Fibroblast of gingiva (primary cell): ENCODE measurements around the gene PDE8A.

Experiments
- DNase-seq: peaks from one replicate; pipeline ENCODE4 v3.0.0-alpha.2; 2011; ENCODE audit warnings: low read depth

The PDE8A gene, protein sequence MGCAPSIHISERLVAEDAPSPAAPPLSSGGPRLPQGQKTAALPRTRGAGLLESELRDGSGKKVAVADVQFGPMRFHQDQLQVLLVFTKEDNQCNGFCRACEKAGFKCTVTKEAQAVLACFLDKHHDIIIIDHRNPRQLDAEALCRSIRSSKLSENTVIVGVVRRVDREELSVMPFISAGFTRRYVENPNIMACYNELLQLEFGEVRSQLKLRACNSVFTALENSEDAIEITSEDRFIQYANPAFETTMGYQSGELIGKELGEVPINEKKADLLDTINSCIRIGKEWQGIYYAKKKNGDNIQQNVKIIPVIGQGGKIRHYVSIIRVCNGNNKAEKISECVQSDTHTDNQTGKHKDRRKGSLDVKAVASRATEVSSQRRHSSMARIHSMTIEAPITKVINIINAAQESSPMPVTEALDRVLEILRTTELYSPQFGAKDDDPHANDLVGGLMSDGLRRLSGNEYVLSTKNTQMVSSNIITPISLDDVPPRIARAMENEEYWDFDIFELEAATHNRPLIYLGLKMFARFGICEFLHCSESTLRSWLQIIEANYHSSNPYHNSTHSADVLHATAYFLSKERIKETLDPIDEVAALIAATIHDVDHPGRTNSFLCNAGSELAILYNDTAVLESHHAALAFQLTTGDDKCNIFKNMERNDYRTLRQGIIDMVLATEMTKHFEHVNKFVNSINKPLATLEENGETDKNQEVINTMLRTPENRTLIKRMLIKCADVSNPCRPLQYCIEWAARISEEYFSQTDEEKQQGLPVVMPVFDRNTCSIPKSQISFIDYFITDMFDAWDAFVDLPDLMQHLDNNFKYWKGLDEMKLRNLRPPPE

DNA sequence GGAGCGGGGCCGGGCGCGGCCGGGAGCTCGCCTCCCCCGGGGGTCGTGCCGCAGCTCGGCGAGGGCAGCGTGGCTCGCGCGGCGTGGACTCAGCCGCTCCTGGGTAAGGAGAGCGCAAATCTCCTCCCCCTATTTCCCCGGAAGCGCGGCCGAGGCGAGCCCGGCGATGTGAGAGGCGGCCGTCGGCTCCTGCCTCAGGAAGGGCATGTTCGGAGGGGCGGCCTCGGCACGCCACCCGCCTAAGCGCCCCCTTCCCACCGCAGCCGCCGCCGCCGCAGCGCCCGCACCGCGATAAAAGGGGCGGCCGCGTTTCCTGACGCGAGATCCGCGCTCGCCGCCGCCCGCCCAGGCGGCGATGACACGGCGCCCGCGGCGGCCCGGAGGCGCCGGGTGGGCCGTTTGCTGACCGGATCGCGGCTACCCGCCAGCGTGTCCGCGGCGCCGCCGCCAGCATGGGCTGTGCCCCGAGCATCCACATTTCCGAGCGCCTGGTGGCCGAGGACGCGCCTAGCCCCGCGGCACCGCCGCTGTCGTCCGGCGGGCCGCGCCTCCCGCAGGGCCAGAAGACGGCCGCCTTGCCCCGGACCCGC is at the start of gene PDE8A:
TSS of gene PDE8A (plus strand) at position 146 of the 590 bp plus-strand sequence. CDS start at position 453, 307 bp downstream.
- DNase-seq: no peak

DNA sequence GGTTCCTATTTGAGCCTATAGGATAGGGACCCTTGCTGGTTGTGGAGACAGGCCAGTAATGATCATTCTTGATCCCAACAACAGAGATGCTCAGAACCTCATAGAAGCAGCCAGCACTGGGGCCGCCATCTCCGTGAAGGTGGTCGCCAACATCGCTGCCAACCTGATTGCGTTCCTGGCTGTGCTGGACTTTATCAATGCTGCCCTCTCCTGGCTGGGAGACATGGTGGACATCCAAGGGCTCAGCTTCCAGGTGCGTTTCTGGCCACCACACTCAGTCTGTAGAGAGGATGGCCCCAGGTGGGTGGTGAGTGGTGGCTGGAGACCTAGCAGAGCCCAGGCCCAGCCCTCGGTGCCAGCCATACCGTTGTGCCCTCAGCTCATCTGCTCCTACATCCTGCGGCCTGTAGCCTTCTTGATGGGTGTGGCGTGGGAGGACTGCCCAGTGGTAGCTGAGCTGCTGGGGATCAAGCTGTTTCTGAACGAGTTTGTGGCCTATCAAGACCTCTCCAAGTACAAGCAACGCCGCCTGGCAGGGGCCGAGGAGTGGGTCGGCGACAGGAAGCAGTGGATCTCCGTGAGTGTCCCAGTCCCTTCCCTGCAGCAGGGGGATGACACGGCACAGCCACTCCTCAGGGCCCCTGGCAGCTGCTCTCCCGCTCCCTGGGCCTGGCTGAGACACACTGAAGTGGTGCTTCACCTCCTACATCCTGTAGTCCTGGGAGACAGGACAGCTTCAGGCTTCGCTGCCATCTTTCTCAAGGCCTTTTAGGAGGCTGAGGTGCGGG is 46.5 kb upstream of the PDE8A start:
- no peak for DNase-seq

DNA sequence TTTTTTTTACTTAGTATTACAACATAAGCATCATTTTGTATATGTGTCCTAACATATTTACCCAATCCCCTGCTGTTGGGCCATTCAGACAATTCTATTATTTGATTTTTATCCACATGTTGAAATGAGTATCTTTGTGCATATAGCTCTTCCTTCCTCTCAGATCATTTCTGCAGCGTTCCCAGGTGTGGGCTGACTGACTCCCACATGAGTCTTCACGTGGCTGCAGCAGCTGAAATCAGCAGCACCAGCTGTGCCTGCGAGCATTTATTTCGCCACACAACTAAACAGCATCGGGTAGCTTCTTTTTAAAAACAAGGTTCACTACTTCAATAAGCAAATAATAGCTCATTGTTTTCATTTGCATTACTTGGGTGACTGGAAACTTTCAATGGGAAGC is 44.5 kb upstream of the PDE8A start:
- no peak for DNase-seq

- DNase-seq: no peak
These were observed 42.9 kb upstream of the PDE8A start for GRCh38 chr15:84938726-84939125.

DNA sequence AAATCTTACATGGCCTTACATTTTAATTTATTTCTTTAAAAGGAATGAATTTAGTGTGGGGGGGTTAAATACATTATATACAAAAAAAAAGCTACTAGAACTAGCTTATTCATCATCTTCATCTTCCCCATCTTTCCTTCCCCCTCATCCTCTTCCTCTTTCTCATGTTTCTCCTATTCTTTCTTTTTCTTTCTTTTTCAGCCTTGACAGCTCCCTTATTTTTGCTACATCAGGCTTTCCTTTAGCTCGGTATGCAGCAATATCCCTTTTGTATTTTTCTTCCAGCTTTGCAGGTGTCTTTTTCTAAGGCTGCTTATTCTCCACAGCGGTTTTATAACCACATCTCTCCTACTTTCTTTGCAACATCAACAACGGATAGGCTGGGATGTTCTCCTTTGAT is 41.3 kb upstream of the PDE8A start:
- no peak for DNase-seq

GRCh38 chr15:84942456-84942855 is 39.2 kb upstream of the PDE8A start:
- DNase-seq: no peak

DNA sequence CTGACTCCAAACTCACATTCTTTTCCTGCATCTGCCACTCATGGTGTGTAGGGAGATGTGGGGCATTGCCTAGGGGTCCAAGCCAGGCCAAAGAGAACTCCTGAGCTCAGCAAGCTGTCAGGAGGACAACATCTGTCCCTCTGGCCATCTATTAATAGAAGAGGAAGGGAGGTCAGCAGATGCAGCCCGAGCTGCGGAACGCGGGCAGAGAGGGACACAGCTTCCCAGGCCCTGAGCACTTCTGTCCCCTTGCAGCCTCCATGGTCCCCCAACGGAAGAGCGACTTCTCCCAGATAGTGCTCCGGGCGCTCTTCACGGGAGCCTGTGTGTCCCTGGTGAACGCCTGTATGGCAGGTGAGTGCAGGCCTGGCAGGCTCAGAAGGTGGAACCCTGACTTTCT is 37.3 kb upstream of the PDE8A start:
- DNase-seq: no peak

DNA sequence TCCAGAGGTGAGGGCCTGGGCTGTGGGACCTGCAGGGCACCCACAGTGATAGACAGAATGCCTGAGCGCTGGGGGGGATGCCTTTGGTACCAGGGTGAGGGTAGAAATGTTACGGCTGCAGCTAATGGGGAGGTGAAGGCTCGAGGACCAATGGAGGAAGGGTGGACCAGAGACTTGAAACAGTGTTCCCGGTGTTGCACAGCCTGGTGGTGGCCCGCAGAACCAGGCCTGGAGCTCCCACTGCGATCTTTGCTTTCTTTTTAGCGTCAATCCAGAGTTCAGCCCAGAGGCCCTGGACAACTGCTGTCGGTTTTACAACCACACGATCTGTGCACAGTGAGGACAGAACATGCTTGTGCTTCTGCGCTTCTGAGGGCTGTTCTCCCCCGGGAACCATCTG is 36.8 kb upstream of the PDE8A start:
- DNase-seq: no peak

- DNase-seq: no peak
These were observed 34.7 kb upstream of the PDE8A start for GRCh38 chr15:84946772-84947489.

DNA sequence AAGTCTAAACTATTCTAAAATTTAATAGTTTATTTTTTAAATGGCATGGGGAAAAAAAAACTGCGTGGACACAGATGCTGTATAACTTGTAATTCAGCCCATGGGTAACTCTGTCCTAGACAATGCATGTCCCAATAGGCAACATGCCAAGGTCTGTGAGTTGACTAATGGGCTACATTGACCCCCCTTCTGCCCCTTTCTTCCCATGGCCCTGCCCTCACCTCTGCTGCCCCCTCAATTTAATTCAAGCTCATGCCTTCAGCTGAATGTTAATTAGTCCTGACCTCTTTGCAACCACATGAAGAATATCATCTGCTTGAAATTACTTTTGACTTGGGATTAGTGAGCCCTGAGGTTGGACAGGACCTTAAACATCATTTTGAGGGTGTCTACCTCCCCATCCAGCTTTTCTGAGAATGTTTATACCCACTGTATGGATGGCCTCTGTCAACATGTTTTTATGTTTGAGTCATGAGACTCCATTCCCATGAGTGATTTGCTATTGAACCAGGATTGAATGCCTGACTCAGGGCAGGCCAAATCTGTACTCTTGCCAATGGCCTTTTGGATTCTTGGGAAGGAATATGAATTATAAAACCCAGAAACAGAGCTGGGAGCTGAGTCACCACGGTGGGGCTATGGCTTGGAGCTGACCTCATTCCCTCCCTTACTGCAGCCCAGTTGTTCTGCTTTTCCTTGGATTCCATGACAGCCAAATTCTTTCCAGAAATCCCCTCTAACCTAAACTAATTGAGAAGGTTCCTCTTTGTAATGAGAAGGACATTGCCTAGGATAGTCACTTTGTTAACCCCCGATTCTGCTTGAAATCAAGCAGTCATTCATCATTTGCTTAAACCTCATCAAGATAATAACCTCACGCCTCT is 33.5 kb upstream of the PDE8A start:
- DNase-seq: peak; percentile 82

DNA sequence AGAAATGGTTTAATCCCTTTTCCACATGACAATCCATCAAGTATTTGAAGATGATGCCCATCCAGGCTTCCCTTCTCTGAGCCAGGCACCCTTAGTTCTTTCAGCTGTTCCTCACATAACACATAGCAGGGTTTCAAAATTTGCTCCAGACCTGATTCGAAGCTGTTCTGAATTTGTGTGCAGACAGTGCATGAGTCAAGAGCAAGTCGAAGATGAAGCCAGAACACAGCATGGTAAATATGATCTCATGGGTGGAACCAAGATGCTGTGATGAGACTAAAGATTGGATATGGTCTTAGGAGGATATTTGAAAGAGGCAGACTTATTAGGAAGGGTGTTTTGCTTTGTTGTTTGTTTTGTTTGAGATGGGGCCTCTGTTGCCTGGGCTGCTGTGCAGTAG is 32.6 kb upstream of the PDE8A start:
- DNase-seq: peak; percentile 72

- DNase-seq: no peak
These were observed 31.6 kb upstream of the PDE8A start for GRCh38 chr15:84949845-84950569.

DNA sequence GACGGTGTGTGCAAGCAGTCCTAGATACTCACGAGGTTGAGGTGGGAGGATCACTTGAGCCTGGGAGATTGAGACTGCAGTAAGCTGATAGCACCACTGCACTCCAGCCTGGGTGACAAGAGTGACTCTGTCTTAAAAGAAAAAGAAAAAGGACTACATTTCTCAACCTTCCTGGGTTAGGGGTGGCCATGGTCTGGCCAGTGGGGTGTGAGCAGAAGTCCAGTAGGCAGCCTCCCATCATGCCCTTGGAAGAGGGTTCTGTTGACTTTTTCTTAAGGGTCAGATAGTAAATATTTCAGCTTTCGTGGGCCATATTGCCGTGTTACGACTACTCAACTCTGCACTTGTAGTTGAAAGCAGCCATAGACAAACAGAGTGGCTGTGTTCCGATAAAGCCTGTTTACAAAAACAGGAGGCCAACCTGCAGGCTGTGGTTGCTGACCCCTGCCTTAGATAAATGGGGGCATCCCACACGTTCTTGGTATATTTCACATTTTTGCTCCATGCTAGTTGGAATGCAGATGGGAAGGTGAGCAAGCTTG is 31.0 kb upstream of the PDE8A start:
- DNase-seq: no peak

- no peak for DNase-seq
These were observed 29.9 kb upstream of the PDE8A start for GRCh38 chr15:84951736-84952135.

- no peak for DNase-seq
These were observed 28.5 kb upstream of the PDE8A start for GRCh38 chr15:84953136-84953535.

DNA sequence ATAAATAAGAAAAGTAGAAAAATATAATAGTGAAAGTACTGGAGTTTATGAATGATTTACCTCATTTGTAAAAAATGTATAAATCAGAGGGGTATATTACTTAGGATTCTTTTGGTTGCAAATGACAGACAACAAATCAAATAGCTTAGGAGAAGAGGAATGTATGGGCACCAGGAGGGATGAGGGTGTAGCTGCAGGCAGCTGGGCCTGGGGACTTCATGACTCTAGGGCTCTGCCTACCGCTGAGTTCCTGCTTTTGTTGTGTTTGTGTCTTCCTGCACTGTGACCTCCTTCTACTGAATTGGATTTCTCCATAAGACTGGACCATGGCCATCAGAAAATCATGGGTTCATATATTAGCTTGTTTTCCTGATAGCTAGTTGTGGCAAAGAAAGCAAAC is 27.9 kb upstream of the PDE8A start:
- DNase-seq: no peak

DNA sequence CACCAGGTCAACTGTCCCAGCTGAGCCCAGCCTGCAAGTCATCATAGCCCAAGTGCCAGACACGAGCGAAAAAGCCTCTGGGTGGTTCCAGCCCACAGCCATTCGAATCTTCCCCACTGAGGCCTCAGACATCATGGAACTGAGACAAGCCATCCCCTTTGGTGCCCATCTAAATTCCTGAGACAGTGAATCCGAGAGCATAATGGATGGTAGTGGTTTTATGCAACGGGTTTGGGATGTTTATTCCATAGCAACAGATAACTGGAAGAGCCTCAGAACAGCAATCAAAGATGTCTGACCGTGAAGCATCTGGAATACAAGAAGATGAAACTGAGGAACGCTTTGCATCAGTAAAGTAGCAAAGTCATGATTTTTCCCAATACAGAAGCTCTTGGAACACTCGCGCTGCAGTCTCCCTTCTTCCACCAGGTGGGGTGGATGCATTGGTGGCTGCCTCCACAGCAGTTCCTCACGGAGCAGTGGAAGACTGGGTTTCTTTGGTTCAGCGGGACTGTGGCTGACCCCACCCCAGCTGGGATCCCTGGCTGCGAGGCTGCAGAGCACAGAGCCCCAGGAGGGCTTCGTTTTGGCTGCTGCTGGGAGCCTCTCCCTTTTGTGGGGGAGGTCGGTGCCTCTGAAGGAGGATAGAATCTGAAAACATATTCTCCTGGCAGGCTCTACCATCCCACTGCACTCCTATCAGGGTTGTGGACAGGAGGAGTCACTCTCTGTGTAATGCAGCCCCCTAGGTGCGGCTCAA is 26.4 kb upstream of the PDE8A start:
- peak; percentile 69 for DNase-seq

GRCh38 chr15:84956199-84956598 is 25.5 kb upstream of the PDE8A start:
- no peak for DNase-seq
